8988T (cell line): Measurements from ENCODE around the gene SPAG9.

Experiments
- DNase-seq: peaks from one replicate; pipeline ENCODE4 v3.0.0; 2011

Gene SPAG9

GRCh38 chr17:51029568-51030463 is 90.9 kb downstream of the SPAG9 start:
- DNase-seq = no peak

GRCh38 chr17:51029142-51029541 is 91.5 kb downstream of the SPAG9 start:
- DNase-seq = no peak

DNA sequence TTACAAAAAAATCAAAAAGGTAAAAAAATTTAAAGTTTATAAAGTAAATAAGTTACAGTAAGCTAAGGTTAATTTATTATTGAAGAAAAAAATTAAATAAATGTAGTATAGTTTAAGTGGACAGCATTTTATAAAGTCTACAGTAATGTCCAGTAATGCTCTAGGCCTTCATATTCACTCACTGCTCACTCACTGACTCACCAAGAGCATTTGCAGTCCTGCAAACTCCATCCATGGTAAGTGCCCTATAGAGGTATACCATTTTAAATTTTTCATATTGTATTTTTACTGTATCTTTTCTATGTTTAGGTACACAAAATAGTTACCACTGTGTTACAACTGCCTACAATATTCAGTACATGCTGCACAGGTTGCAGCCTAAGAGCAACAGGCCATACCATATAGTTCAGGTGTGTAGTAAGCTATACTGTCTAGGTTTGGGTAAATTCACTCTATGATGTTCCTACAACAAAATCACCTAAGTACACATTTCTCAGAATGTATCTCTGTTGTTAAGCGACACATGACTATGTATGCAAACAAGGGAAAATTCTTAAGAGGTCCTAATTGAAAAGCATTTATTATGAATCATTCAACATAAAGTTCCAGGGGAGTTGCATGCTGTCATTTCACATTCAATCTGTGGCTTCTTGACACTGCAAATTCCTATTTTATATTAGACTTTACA is 92.3 kb downstream of the SPAG9 start:
- DNase-seq = no peak

GRCh38 chr17:51018541-51018940 is 102.1 kb downstream of the SPAG9 start:
- DNase-seq = no peak

GRCh38 chr17:51017270-51017669 is 103.4 kb downstream of the SPAG9 start:
- DNase-seq = no peak

DNA sequence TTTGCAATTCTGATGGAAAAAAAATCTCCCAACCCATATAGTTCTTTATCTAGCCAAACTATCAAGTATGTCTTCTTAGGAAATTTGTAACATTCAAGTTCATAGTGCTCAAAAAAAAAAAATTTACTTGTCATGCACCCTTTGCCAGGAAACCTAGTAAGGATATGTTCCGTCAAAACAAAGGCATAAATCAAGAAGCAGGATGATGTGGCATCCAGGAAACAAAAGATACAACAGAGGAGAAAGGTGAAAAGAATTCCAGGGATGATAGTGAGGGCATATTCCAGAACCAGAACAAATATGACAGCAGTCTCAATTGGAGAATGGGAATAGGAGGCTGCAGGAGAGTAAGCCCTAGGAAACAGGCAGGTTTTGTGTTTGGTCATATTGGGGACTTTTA is 104.6 kb downstream of the SPAG9 start:
- DNase-seq = no peak

- DNase-seq = no peak
Measured at GRCh38 chr17:51015145-51015558, 105.5 kb downstream of the SPAG9 start.

DNA sequence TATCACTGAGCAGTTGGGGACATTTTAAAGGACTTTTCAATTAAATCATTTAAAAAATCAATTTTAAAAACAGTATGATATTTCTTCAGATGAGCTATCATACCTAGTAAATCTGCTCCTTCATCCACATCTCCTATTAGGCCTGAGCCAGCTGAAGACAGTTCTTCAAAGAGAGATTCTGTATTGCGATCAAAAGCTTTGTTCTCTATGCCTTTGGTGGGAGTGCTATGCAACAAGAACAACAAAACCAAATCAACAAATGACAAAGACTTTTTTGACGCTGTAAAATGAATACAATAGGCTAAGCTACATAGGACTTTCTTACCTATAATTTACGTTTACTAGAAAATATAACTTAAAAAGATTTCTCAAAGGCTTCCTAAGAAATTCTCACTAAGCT is 106.5 kb downstream of the SPAG9 start:
- DNase-seq = no peak

GRCh38 chr17:51013322-51013721 is 107.3 kb downstream of the SPAG9 start:
- DNase-seq = no peak

DNA sequence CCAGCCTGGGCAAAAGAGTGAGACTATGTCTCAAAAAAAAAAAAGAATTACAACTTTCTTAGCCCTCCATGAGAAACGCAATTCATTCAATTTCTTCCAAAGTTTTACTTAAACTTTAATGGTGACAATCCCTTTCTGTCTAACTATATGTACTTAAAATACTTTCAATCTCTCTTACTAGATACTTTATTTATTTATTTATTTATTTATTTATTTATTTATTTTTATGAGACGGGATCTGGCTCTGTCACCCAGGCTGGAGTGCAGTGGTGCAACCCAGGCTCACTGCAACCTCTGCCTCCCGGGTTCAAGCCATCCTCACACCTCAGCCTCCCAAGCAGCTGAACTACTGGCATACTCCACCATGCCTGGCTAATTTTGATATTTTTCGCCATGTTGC is 108.1 kb downstream of the SPAG9 start:
- no peak for DNase-seq

DNA sequence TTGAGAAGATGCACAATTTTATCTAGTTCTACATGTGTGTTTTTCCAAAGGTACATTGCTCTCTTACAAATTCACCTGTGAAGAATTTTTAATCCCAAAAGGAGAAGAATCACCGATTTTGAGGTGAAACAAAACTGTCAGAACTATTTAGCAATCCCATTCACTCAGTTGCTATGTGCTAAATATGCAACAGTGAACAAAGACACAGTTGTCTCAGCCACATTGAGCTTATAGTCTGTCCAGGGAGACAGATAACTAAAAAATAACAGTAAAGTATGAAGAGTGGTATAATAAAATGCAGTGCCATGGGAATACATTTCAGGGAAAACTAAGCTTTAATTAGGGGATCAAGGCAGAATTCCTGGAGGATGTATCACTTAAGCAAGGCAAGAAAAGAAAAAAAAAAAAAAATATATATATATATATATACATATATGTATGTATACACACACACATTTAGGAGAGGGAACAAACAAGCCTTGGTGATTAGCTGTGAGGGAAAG is 110.4 kb downstream of the SPAG9 start:
- no peak for DNase-seq

DNA sequence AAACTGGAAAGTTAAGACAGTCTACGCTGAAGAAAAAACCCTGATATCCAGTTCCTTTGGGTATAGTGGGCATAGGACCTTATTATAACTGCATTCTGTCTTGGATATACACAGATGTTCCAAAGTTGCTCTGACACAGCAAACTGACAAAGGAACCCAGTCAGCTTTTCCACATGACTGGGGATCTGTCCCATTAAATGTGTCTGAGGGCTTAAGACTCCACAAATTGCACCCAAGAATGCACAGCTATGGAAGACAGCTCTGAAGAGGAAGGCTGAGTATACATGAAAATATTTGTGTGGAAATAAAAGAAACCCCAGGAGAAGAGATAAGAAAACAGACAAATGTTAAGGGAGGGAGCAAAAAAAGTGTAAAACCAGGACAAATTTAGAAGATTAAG is 114.1 kb downstream of the SPAG9 start:
- no peak for DNase-seq

DNA sequence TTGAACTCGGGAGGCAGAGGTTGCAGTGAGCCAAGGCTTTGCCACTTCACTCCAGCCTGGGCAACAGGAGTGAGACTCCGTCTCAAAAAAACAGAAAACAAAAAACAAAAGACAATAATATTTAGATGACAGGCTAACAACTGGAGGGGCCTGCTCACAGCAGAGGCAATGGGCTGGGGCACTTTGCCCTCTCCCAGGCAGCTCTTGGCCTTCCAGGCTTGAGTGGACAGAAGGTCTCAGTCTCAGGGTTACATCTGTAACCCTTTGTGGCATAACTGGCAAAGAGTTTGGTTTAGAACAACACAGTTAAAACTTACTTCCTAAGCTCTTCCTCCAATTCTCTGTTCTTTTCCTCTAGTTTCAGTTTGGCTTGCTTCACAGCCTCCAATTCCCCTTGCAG is 114.9 kb downstream of the SPAG9 start:
- DNase-seq = no peak

GRCh38 chr17:51004249-51004648 is 116.4 kb downstream of the SPAG9 start:
- DNase-seq = no peak

- no peak for DNase-seq
Measured at GRCh38 chr17:51000835-51001638, 119.6 kb downstream of the SPAG9 start.

DNA sequence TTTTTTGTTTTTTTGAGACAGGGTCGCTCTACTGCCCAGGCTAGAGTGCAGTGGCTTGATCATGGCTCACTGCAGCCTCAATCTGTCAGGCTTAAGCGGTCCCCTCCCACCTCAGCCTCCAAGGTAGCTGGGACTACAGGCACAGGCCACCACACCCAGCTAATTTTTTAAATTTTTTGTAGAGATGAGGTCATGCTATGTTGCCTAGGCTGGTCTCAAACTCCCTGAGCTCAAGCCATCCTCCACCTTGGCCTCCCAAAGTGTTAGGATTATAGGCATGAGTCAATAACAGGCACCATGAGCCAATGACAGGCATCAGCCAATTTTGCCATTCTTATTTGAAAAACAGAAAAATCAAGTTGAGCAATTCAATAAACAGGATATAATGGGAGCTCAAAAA is 125.0 kb downstream of the SPAG9 start:
- DNase-seq = no peak

GRCh38 chr17:50993544-50993943 is 127.1 kb downstream of the SPAG9 start:
- DNase-seq = no peak

GRCh38 chr17:50989149-50989548 is 131.5 kb downstream of the SPAG9 start:
- no peak for DNase-seq

DNA sequence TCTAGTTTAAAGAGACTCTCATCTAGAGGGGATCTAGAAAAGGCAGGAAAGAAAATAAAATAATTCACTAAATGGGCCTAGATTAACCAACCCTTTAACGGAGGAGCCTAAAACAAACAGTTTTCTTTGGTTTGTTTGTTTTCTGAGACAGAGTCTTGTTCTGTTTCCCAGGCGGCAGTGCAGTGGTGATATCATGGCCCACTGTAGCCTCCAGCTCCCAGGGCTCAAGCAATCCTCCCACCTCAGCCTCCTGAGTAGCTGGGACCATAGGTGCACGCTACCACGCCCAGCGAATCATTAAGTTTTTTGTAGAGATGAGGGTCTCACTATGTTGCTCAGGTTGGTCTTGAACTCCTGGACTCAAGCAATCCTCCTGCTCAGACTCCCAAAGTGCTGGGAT is 132.2 kb downstream of the SPAG9 start:
- no peak for DNase-seq

DNA sequence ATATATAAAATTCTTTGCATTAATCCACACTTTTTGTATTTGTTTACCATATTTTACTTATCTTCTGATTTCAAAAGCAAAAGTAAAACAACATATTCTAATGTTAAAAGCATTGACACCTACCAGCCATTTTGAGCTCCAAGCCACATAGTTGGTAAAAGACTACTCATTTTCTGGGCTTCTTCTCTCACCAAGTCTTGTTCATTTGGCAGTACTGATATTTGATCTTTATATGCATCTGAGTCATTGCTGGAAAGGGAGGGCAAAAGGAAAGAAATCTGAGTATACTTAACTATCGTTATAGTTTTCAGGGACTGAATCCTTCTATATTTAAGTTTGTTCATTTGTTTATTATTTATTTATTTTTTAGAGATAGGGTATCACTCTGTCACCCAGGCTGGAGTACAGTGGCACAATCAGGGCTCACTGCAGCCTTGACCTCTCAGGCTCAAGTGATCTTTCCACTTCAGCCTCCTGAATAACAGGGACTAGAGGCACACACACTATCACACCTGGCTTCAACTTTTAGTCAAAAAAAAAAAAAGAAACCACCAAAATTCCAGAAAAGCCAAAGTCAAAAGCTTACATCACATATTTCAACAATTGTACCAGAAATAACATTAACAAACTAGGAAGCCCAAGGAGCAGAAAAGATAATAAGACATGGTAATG is 133.5 kb downstream of the SPAG9 start:
- DNase-seq = no peak

- no peak for DNase-seq
Measured at GRCh38 chr17:50981279-50981678, 139.4 kb downstream of the SPAG9 start.

GRCh38 chr17:50979524-50979927 is 141.1 kb downstream of the SPAG9 start:
- no peak for DNase-seq
